GM12892 (cell line): Measurements from ENCODE around the gene TOMM22.

Experiments used
- POLR2A ChIP-seq: IDR thresholded peaks from 2 replicates; pipeline ENCODE4 v1.6.1; 2011; ENCODE audit warnings: low read depth, low read length, control low read depth
- POLR2AphosphoS5 ChIP-seq: IDR thresholded peaks from 2 replicates; pipeline ENCODE4 v1.6.1; 2011; ENCODE audit warnings: low read depth, low read length, control low read depth

DNA sequence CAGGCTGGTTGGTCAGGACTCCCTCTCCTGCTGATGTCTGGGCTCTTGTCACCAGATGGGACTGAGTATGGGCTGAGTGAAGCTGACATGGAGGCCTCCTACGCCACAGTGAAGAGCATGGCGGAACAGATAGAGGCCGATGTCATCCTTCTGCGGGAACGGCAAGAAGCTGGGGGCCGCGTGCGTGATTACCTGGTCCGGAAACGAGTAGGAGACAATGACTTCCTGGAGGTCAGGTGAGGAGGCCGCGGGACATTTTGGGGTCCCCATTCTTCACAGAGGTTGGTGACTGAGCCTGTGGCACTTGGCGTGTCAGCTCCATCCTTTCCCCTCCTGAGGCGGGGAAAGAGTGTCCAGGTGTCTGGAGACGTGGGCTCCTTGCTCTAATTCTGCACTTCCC, 34.1 kb downstream of the TOMM22 start:
- TF ChIP-seq POLR2A (no peak), POLR2AphosphoS5 (no peak)
